HG03175 (cell line): Measurements from ENCODE around the gene LATS2.
"Not testable (repeated sequence)": the region's sequence is repeated elsewhere in the genome, so short reads cannot be mapped to it uniquely, and the experiment has no call there.

Experiments used
- ATAC-seq: cut with Tn5 transposase; IDR thresholded peaks from one replicate; pipeline ENCODE4 v1.9.1; 2021; ENCODE audit warnings: mild to moderate bottlenecking, moderate library complexity; ENCODE audit not compliant: unreplicated experiment

LATS2 gene

DNA sequence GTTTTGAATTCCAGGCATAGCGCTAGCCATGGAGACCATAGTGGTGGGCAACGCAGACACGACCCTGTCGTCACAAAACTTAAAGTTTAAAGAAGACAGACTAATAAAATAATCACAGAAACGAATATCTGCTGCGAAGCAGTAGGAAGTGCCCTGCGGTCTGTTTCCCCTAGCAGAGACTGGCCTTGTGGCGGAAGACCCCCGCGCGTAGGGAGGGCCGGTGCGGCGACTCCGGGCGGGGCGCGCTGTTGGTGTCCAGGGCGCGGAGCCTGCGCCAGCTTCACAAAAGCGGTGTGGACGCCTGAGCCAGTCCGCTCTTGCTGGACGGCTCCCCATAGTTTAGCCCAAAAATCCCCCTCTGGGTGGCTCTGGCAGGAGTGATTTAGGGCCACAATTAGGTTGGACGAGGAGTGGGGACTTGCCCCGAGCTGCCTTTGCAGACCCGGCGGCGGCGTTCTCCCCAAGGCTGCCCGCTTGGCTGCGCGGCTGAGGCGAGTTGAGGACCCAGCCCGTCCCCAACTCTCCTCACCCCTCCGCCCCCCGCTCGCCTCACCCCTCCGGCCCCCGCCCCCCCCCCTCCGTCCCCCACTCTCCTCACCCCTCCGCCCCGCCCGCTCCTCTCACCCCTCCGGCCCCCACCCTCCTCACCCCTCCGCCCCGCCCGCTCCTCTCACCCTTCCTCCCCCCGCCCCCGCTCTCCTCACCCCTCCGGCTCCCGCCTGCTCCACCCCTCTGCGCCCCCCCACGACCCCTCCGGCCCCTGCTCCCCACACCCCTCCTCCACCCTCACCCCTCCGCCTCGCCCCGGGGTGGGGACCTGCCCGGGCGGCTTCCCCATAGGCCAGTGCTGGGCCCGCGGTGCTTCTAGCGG lies 14.2 kb upstream of the LATS2 start:
- ATAC-seq: no peak

DNA sequence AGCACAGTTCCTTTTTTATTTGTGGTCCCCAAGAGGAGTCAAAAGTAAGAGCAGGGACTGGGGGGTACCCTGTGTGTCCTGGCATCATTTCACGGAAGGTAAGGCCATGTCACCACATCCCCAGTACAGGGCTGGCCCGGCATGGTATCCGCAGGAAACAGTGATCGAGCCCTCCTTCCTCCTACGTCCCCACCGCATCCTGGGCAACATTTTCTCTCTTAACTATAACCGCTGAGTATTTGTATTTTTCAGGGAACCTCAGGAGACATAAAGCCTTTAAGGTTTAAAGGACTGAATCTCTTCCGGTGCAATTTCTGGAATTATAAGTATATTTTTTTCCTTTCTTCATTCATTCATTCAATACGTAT lies 13.6 kb upstream of the LATS2 start:
- no peak for ATAC-seq

DNA sequence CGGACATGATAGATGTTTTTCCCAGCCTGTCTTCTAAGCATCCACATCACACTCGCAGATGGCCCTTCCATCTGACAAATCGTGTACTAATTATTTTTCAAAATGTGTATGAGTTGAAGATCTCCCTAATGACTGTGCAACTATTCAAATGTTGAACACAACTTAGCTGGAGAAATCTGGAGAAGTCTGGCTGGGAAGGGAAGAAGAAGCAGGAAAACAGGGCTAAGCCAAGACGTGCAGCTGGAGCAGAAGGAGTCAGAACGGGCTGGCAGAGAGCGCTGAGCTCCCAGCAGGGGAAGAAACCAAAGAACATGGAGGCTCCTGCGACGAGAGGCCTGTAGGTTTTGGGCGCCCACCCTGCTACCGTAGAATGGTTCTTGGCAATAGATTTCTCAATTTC lies 13.2 kb upstream of the LATS2 start:
- no peak for ATAC-seq

DNA sequence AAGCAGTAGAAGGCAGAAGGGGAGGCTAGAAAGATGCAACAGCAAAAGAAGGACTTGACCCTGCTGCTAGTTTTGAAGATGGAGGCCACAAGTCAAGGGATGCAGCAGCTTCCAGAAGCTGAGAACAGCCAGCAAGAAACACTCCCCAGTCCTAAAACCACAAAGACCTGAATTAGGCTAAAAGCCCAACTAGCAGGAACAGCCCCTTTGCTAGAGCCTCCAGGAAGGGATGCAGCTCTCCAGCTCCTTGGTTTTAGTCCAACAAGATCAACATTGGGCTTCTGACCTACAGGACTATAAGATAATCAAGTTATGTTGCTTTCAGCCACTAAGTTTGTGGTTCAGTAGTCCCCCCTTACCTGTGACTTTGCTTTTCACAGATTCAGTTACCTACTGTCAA lies 10.5 kb upstream of the LATS2 start:
- ATAC-seq: no peak

- ATAC-seq: no peak
Measured at GRCh38 chr13:21071015-21071414, 9.6 kb upstream of the LATS2 start.

GRCh38 chr13:21069561-21070004 lies 8.2 kb upstream of the LATS2 start:
- ATAC-seq: no peak

GRCh38 chr13:21067848-21068247 lies 6.5 kb upstream of the LATS2 start:
- no peak for ATAC-seq

- no peak for ATAC-seq
Measured at GRCh38 chr13:21066946-21067345, 5.6 kb upstream of the LATS2 start.

DNA sequence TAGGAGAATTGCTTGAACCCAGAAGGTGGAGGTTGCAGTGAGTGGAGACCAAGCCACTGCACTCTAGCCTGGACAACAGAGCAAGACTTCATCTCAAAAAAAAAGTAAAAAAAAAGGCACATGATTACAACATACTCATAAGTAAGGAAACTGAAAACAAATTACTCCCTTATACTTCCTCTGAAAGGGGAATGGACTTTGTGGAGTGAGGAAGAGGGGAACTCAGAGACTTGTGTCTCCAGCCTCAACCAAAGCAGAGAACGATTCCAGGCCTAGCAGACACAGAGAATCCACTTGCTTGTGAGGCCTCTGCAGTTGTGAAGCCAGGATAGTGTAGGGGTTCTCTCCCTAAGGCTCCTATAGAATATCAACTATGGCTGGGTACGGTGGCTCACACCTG lies 4.3 kb upstream of the LATS2 start:
- ATAC-seq: no peak

GRCh38 chr13:21063031-21063430 lies 1.6 kb upstream of the LATS2 start:
- no peak for ATAC-seq

GRCh38 chr13:21060338-21061028 lies 903 bp downstream of the LATS2 start:
- no peak for ATAC-seq

GRCh38 chr13:21059641-21060337 lies 1.6 kb downstream of the LATS2 start:
- ATAC-seq: no peak

- no peak for ATAC-seq
Measured at GRCh38 chr13:21058361-21058760, 3.0 kb downstream of the LATS2 start.

GRCh38 chr13:21055511-21056045 lies 5.8 kb downstream of the LATS2 start:
- ATAC-seq: no peak

DNA sequence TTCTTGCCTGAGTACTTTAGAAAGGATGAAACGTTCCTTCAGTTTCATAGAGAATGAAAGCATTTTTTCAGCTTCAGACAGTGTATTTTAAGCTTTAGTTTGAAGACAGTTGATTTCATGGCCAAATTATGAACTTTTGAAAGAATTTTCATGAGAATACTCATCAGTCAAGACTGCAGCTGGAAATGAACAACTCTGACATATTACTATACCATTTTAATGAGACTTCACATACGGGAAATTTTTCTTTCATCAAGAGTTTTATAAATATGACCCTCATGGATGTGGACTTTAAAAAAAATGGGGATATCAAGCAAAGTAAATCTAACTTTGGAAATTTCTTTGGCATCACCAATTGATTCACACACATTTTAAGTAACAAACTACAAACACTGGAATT lies 6.4 kb downstream of the LATS2 start:
- no peak for ATAC-seq

GRCh38 chr13:21054313-21054712 lies 7.1 kb downstream of the LATS2 start:
- no peak for ATAC-seq

DNA sequence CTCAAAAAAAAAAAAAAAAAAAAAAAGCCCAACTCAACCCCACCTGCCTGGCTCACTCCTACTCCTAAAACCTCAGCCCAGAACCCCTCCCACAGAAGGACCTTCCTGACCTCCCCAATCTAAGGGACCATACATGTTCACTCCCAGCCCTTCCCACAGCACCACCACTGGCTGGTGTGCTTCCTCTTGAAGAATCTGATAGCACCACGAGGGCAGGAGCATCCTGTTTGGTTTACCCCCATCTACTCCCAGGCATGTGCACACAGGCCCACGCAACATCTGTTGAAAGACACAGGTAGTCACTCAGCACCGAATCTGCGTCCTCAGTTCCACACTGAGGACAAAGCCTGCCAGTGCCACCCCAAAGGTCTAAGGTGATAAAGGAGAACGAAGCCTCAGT lies 8.2 kb downstream of the LATS2 start:
- ATAC-seq: no peak

GRCh38 chr13:21051675-21052074 lies 9.7 kb downstream of the LATS2 start:
- no peak for ATAC-seq

DNA sequence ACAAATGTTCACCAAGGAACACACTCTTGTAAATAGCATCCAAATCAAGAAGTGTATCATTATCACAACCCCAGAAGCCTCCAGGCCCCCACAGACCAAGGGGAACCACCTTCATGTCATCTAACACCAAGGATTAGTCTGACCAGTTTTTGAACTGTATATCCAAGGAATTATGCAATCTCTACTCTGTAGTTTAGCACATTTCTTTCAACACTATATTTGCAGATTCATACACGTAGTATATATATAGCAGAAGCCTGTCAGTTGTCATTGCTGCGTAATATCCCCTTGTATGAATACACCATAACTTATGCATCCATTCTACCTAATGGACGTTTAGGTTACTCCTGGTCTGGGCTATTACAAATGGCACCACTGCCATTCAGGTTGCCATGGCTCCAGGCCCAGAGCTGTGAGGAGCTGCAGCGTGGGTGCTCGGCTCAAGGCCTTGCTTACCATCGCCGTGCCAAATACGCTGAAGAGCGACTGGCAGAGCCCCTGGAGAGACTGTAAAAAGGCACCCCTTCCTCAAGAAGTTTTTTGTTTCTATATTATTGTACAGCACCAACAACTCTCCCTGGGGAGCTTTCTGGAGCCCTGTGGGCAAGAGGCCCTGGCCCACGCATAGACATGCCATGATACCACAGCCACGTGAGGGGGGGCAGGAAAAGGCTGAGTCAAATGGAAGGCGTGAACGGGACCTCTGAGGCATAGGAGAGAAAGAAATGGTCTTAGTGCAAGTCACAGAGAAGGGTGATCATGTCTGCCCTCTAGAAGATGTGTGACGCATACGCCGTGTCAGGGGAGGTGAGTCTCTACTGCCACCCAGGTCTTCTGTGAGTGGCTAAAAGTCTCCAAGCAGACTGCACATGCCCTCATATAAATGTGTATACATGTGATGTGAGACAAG lies 10.8 kb downstream of the LATS2 start:
- ATAC-seq: no peak

- not testable (repeated sequence) for ATAC-seq
Measured at GRCh38 chr13:21049731-21050130, 11.7 kb downstream of the LATS2 start.
